OCI-LY1 (cell line): ENCODE data around the gene ZNF827.

Source experiments
- H2AFZ ChIP-seq: fragments of 200-600 bp; sonication (generic), shearing (Covaris generic); 2 replicates; pipeline ENCODE4 v1.6.0; 2014; ENCODE audit warnings: antibody characterized with exemption, mild to moderate bottlenecking, low read length
- H3F3A ChIP-seq: fragments of 200-600 bp; sonication (generic), shearing (Covaris generic); 2 replicates; pipeline ENCODE4 v1.6.0; 2014; ENCODE audit warnings: mild to moderate bottlenecking, antibody characterized with exemption, low read length, moderate library complexity; ENCODE audit not compliant: insufficient read depth
- H3K27ac ChIP-seq: fragments of 200-600 bp; sonication (generic); 2 replicates; pipeline ENCODE4 v1.5.1; 2014; ENCODE audit warnings: low read length, mixed run types, mild to moderate bottlenecking, low read depth; ENCODE audit not compliant: poor library complexity, severe bottlenecking
- H3K27me3 ChIP-seq: fragments of 200-600 bp; sonication (generic); 2 replicates; pipeline ENCODE4 v1.6.0; 2014; ENCODE audit warnings: antibody characterized with exemption, mild to moderate bottlenecking, low read length, moderate library complexity; ENCODE audit not compliant: insufficient read depth
- H3K36me3 ChIP-seq: fragments of 200-600 bp; sonication (generic); 2 replicates; pipeline ENCODE4 v1.6.1; 2014; ENCODE audit warnings: mild to moderate bottlenecking, antibody characterized with exemption, low read length, moderate library complexity, mixed read lengths; ENCODE audit not compliant: insufficient read depth
- H3K4me1 ChIP-seq: fragments of 200-600 bp; sonication (generic); 2 replicates; pipeline ENCODE4 v1.5.1; 2014; ENCODE audit warnings: mild to moderate bottlenecking, low read length, moderate library complexity; ENCODE audit not compliant: insufficient read depth, severe bottlenecking
- H3K4me2 ChIP-seq: fragments of 200-600 bp; sonication (generic), shearing (Covaris generic); 2 replicates; pipeline ENCODE4 v1.6.1; 2014; ENCODE audit warnings: low read length
- H3K4me3 ChIP-seq: fragments of 200-600 bp; sonication (generic); 2 replicates; pipeline ENCODE4 v1.5.1; 2014; ENCODE audit warnings: low read length, low read depth, mild to moderate bottlenecking, mixed read lengths; ENCODE audit not compliant: poor library complexity, severe bottlenecking
- H3K79me2 ChIP-seq: fragments of 200-600 bp; shearing (Covaris generic); 2 replicates; pipeline ENCODE4 v1.6.1; 2016; ENCODE audit warnings: mixed run types, low read length, mixed read lengths; ENCODE audit not compliant: insufficient read depth
- H3K9ac ChIP-seq: fragments of 200-600 bp; sonication (generic), shearing (Covaris generic); 2 replicates; pipeline ENCODE4 v1.6.1; 2014; ENCODE audit warnings: mild to moderate bottlenecking, low read length, mixed read lengths
- H3K9me2 ChIP-seq: fragments of 200-600 bp; sonication (generic), shearing (Covaris generic); 2 replicates; pipeline ENCODE4 v1.6.1; 2014; ENCODE audit warnings: low read depth, mild to moderate bottlenecking, low read length, mixed read lengths
- H3K9me3 ChIP-seq: fragments of 200-600 bp; shearing (Covaris generic); 2 replicates; pipeline ENCODE4 v1.6.1; 2014; ENCODE audit warnings: low read length, mixed read lengths
- H4K20me1 ChIP-seq: fragments of 200-600 bp; sonication (generic), shearing (Covaris generic); 2 replicates; pipeline ENCODE4 v1.6.0; 2016; ENCODE audit warnings: mild to moderate bottlenecking, low read length; ENCODE audit not compliant: insufficient read depth
- EZH2 ChIP-seq: fragments of 200-600 bp; sonication (generic), shearing (Covaris generic); IDR thresholded peaks from 2 replicates; pipeline ENCODE4 v1.8.0; 2017; ENCODE audit warnings: borderline replicate concordance, mixed run types, mild to moderate bottlenecking, antibody characterized with exemption, low read length, moderate library complexity, mixed read lengths
- TF ChIP-seq, protein P1 (sequence below): fragments of 200-600 bp; sonication (generic), shearing (Covaris generic); IDR thresholded peaks from 2 replicates; pipeline ENCODE4 v1.5.1; 2017; ENCODE audit warnings: mild to moderate bottlenecking, antibody characterized with exemption, low read length, moderate library complexity, mixed read lengths

The ZNF827 gene

DNA sequence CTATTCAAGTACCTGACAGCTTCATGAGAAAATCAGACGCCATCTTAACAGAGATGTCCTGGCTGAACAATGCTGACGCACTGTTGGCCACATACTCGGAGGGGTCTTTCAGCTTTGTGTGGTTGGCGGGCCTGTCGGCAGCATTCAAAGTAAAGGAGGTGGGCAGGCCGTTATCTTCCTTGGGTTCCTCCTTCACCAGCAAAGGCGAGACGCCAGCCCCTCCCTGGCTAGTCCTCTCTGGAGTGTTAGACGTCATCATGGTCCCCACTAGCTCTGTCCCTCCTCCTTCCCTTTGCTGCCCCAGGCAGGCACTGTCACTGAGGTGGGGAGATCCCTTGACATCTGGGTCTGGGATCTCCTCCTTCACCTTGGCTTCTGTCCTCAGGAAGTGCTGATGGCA, 53.0 kb downstream of the ZNF827 start:
- Histone ChIP-seq H4K20me1 (no peaks in the 10 kb centered on the region), H3K27me3 (no peaks in the 10 kb centered on the region), H2AFZ (no peak overlapping the region), H3K4me3 (no peak overlapping the region), H3K79me2 (0 out of 2 replicates have a peak, but pooled peaks cover 2% of the 10 kb centered on the region), H3K9me2 (no peaks in the 10 kb centered on the region), H3K4me2 (no peak overlapping the region), H3K9ac (no peak overlapping the region), H3K9me3 (no peaks in the 10 kb centered on the region), H3K27ac (no peak overlapping the region), H3F3A (no peaks in the 10 kb centered on the region; the same call in 1 of the 2 replicates), H3K4me1 (peaks cover 61% of the 10 kb centered on the region), H3K36me3 (peaks cover 38% of the 10 kb centered on the region)
- TF ChIP-seq EZH2, result no peak
- TF ChIP-seq, protein P1, sequence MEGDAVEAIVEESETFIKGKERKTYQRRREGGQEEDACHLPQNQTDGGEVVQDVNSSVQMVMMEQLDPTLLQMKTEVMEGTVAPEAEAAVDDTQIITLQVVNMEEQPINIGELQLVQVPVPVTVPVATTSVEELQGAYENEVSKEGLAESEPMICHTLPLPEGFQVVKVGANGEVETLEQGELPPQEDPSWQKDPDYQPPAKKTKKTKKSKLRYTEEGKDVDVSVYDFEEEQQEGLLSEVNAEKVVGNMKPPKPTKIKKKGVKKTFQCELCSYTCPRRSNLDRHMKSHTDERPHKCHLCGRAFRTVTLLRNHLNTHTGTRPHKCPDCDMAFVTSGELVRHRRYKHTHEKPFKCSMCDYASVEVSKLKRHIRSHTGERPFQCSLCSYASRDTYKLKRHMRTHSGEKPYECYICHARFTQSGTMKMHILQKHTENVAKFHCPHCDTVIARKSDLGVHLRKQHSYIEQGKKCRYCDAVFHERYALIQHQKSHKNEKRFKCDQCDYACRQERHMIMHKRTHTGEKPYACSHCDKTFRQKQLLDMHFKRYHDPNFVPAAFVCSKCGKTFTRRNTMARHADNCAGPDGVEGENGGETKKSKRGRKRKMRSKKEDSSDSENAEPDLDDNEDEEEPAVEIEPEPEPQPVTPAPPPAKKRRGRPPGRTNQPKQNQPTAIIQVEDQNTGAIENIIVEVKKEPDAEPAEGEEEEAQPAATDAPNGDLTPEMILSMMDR, result no peak

DNA sequence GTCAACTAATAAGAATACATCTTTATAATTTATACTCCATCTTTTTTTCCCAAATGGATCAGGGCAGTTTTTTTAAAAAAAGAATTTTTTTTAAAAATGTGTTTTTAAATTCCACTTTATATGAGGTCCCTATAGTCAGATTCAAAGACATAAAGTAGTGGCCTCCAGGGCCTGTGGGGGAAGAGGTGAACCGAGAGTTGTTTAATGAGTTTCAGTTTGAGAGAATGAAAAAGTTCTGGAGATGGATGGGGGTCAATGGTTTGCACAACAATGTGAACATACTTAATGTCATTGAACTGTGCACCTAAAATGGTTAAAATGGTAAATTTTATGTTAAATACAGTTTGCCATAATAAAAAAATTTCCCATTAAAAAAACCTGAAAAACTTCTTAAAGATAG, 53.8 kb downstream of the ZNF827 start:
- Histone ChIP-seq H3K27ac (no peak overlapping the region), H3K9me3 (no peaks in the 10 kb centered on the region), H3K9me2 (no peaks in the 10 kb centered on the region), H3K9ac (no peak overlapping the region), H3K4me1 (peaks cover 53% of the 10 kb centered on the region), H3F3A (no peaks in the 10 kb centered on the region; the same call in 1 of the 2 replicates), H2AFZ (no peak overlapping the region), H3K4me3 (no peak overlapping the region), H4K20me1 (no peaks in the 10 kb centered on the region), H3K27me3 (no peaks in the 10 kb centered on the region), H3K79me2 (0 out of 2 replicates have a peak, but pooled peaks cover 2% of the 10 kb centered on the region), H3K36me3 (peaks cover 47% of the 10 kb centered on the region), H3K4me2 (no peak overlapping the region)
- no peak for TF ChIP-seq EZH2
- TF ChIP-seq, protein P1, result no peak

DNA sequence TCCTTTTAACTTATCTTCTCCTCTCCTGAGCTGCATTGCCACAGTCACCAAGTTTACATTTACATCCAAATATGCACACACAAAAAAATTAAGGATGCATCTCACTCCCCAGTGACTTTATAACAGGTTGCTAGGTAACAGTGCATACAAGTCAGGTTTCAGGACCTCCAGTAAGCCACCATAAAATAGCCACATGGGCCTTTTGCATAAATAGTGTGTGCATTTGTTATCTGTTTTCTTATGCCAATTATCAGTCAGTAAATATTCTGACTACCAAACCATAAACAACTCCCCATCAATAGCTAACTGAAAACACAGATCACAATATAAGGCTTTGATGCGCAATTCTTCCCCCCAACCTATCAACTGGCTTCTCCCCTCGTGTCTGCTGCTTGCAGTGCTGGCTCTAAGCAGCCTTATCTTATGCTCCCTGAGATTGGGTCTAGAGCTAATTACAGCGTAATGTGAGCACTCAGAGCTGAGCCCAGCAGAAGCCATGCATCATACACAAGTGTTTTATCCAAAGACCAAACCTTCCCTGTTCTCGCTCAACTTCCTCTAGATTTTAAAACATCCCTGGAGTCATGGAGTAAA, 55.4 kb downstream of the ZNF827 start:
- no peaks in the 10 kb centered on the region for H3F3A ChIP-seq
- TF ChIP-seq EZH2, result no peak
- TF ChIP-seq, protein P1, result no peak
- H2AFZ ChIP-seq, result no peak overlapping the region
- H3K9ac ChIP-seq, result no peak overlapping the region; the same call in 1 of the 2 replicates
- no peaks in the 10 kb centered on the region for H3K9me2 ChIP-seq
- H3K4me1 ChIP-seq, result peaks cover 49% of the 10 kb centered on the region
- H3K27ac ChIP-seq, result no peak overlapping the region
- H3K27me3 ChIP-seq, result no peaks in the 10 kb centered on the region
- H3K4me2 ChIP-seq, result peak overlapping the region; percentile 51; the same call in 1 of the 2 replicates
- no peak overlapping the region for H3K4me3 ChIP-seq
- no peaks in the 10 kb centered on the region for H4K20me1 ChIP-seq
- 0 out of 2 replicates have a peak, but pooled peaks cover 2% of the 10 kb centered on the region for H3K79me2 ChIP-seq
- H3K9me3 ChIP-seq, result no peaks in the 10 kb centered on the region
- peaks cover 53% of the 10 kb centered on the region for H3K36me3 ChIP-seq
